Measurements from ENCODE around the gene MIPOL1.

DNA sequence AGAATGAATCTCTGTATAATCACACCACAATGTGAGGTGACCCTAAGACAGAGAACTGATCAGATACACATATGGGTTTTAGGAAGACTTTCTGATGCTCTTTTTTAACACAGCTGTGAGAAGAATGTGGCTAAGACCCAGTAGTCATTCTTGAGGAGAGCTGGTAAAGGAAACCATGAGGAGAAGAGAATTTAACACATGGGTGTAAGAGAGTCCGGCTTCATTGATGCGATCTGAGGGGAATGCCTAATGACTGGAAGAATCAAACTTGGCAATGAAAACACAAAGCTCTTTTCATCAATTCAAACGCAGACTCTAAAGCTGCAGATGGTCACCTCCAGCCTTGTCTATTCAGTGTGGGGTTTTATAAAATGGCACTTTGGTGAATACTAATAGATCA is 318.0 kb downstream of the MIPOL1 start:
- TF ChIP-seq, protein P1, sequence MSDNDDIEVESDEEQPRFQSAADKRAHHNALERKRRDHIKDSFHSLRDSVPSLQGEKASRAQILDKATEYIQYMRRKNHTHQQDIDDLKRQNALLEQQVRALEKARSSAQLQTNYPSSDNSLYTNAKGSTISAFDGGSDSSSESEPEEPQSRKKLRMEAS (IDR thresholded peaks at IDR 0.05; ENCODE audit: low read depth, low read length) = no peak
- TF ChIP-seq, protein P2, sequence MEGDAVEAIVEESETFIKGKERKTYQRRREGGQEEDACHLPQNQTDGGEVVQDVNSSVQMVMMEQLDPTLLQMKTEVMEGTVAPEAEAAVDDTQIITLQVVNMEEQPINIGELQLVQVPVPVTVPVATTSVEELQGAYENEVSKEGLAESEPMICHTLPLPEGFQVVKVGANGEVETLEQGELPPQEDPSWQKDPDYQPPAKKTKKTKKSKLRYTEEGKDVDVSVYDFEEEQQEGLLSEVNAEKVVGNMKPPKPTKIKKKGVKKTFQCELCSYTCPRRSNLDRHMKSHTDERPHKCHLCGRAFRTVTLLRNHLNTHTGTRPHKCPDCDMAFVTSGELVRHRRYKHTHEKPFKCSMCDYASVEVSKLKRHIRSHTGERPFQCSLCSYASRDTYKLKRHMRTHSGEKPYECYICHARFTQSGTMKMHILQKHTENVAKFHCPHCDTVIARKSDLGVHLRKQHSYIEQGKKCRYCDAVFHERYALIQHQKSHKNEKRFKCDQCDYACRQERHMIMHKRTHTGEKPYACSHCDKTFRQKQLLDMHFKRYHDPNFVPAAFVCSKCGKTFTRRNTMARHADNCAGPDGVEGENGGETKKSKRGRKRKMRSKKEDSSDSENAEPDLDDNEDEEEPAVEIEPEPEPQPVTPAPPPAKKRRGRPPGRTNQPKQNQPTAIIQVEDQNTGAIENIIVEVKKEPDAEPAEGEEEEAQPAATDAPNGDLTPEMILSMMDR (IDR thresholded peaks at IDR 0.05; ENCODE audit: low read depth, low read length) = no peak
